ENCODE data around the gene PHKG1.
"Not testable (repeated sequence)": the region's sequence is repeated elsewhere in the genome, so short reads cannot be mapped to it uniquely, and the experiment has no call there.

Gene PHKG1

DNA sequence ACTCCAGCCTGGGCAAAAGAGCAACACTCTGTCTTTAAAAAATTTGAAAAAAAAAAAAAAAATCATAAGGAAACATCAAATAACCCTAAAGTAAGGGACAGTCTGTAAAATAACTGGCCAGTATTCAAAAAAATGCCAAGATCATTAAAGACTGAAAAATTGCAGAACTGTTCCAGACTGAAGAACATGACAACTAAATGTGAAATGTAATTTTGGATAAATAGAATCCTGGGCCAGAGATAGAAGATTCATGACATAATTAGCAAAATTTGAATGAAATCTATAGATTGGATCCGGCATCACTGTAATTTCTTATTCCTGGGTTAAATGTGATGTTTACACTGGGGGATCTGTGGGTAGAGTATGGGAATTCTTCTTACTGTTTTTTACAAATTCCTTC is 44.5 kb downstream of the PHKG1 start:
- no peak overlapping the region for H3K4me3 ChIP-seq
- no peak overlapping the region for H3K27ac ChIP-seq

DNA sequence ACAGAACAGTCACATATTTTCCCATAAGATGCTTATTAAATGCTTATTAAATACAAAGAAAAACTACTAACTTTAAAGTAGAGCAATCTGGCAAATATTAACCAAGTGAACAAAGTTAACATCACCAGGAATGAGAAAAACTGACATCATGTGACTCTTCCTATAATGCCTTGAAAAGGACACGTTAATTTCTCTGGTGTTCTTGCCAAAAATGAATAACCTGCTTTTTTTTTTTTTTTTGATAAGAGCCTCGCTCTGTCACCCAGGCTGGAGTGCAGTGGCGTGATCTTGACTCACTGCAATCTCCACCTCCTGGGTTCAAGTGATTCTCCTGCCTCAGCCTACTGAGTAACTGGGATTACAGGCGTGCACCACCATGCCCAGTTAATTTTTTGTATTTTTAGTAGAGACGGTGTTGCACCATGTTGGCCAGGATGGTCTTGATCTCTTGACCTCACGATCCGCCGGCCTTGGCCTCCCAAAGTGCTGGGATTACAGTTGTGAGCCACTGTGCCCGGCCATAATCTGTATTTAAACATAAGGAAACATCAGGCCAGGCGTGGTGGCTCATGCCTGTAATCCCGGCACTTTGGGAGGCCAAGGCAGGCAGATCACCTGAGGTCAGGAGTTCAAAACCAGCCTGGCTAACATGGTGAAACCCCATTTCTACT is 45.2 kb downstream of the PHKG1 start:
- H3K27ac ChIP-seq = peak overlapping the region in 2 of 21 experiments; percentile 8 to 56
- H3K4me3 ChIP-seq = not testable (repeated sequence)

GRCh38 chr7:56046721-56047445 is 45.9 kb downstream of the PHKG1 start:
- H3K4me3 ChIP-seq = no peak overlapping the region
- peak overlapping the region in 3 of 21 experiments; percentile 6 to 56 (median 8) for H3K27ac ChIP-seq

DNA sequence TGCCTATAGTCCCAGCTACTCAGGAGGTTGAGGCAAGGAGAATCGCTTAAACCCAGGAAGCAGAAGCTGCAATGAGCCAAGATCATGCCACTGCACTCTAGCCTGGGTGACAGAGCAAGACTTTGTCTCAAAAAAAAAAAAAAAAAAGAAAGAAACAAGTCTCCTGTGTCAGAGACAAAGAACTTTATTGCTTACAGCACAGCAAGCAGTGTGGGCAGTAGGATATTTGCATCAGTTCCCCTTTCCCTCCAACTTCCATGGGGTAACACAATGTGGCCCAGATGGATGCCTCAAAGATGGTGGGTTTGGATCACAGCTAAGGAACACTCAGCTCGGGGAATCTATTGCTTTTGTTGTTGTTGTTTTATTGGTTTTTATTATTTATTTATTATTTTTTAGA is 47.0 kb downstream of the PHKG1 start:
- not testable (repeated sequence) for H3K4me3 ChIP-seq
- peak overlapping the region in 1 of 21 experiments; percentile 47 for H3K27ac ChIP-seq

DNA sequence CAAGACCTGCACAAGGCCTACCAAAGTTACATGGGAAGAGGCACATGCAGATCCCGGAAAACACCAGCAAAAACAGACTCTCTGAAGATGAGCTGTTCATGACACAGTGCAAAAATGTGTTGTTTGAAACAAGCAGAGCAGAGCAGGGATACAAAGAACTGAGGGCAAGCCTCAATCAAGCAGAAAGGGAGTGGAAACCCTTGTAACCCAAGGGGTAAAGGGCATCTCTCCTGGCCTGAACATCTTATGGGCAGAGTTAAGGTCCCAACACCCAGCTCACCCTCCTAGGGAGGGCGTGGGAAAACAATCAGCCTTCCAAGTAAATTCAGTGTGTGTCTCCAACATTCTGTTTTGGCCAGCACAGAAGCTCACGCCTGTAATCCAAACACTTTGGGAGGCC is 52.0 kb downstream of the PHKG1 start:
- H3K27ac ChIP-seq = no peak overlapping the region
- H3K4me3 ChIP-seq = no peak overlapping the region

DNA sequence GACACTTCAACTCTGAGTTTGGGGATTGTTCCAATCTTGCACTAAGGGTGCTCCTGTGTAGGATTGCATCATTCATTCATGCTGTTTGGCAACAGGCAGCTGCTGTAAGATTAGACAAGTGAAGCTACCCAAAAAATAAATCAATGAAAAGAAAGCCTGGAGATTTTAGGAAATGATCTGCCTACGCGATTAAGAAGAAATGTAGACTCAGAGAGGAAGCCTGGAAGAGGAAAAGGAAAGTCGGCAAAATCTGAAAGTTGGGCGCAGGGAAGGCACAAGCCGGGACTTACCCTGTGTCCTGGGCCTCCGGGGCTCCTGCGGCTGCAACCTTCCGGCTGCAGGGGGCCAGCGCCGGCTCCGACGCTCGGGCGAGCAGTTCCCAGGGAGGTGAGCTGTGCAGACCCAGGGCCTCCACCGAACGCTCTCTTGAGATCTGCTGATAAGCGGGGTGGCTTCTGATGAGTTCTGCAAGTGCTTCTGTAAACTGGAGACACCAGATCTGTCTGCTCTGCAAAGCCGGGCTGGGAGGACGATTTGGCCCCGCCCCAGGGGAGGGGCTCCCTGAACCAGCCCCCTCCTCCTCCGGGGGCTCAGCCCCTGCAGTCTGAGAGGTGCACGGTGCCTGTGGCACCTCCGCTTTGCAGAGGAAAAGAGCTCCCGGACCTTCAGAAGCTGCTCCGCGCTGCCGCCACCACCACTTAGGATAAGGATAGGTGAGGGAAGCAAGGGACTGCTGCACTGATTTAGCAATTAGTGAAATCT is 58.9 kb downstream of the PHKG1 start:
- H3K4me3 ChIP-seq = peak overlapping the region; percentile 47 to 76 (median 55)
- peak overlapping the region in 17 of 21 experiments; percentile 2 to 85 (median 67) for H3K27ac ChIP-seq

GRCh38 chr7:56032578-56032977 is 60.2 kb downstream of the PHKG1 start:
- not testable (repeated sequence) for H3K4me3 ChIP-seq, H3K27ac ChIP-seq

DNA sequence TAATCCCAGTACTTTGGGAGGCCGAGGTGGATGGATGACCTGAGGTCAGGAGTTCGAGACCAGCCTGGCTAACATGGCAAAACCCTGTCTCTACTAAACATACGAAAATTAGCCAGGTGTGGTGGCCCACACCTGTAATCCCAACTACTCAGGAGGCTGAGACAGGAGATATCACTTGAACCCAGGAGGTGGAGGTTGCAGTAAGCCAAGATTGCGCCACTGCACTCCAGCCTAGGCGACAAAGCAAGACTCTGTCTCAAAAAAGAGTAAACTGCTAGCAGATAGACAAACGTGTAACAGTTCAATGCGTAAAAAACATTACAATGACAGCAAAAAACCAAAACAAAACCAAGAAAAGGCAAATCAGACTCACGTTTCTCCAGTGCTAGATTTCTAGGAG is 61.2 kb downstream of the PHKG1 start:
- H3K27ac ChIP-seq, H3K4me3 ChIP-seq: not testable (repeated sequence)

- no peak overlapping the region for H3K27ac ChIP-seq
- no peak overlapping the region for H3K4me3 ChIP-seq
These were observed 62.4 kb downstream of the PHKG1 start for GRCh38 chr7:56030340-56030739.
